Spleen (tissue), 11 donors: ENCODE data around the gene MAPK6. TPM values are rescaled to one million over a fixed set of nuclear protein-coding genes. Genes with fewer than 3 reads are reported as not detected.
"Not testable (repeated sequence)": the region's sequence is repeated elsewhere in the genome, so short reads cannot be mapped to it uniquely, and the experiment has no call there.

Experiments used
- DNase-seq: peaks from one replicate; pipeline ENCODE4 v3.0.0-alpha.2; 2020
- H3K27ac ChIP-seq, 8 donors: fragments of 200-600 bp; sonication (generic) in 7 of 8; 1 replicate in 4 of 8; 2 replicates in 4 of 8; pipeline versions ENCODE4 v1.5.0 to v1.8.0; 2016 to 2021; ENCODE audit warnings: inconsistent platforms in 4 of 8, mild to moderate bottlenecking in 4 of 8, moderate library complexity in 1 of 8
- H3K27me3 ChIP-seq, 7 donors: fragments of 200-600 bp; sonication (generic) in 6 of 7; replicated peaks in 1 of 7; 1 replicate in 4 of 7; 2 replicates in 3 of 7; pipeline versions ENCODE4 v1.5.0 to v1.8.0; 2016 to 2021; ENCODE audit warnings: inconsistent platforms in 3 of 7, mild to moderate bottlenecking in 1 of 7
- H3K36me3 ChIP-seq, 6 donors: fragments of 200-600 bp; sonication (generic) in 5 of 6; 1 replicate in 4 of 6; 2 replicates in 2 of 6; pipeline versions ENCODE4 v1.5.0 to v1.8.0; 2016 to 2021; ENCODE audit warnings: inconsistent platforms in 2 of 6
- H3K4me1 ChIP-seq, 6 donors: fragments of 200-600 bp; sonication (generic) in 5 of 6; 1 replicate in 3 of 6; 2 replicates in 3 of 6; pipeline versions ENCODE4 v1.5.0 to v1.8.0; 2016 to 2021; ENCODE audit warnings: inconsistent platforms in 3 of 6
- H3K4me3 ChIP-seq, 8 donors: fragments of 200-600 bp; sonication (generic) in 7 of 8; 1 replicate in 4 of 8; 2 replicates in 4 of 8; pipeline versions ENCODE4 v1.5.0 to v1.8.0; 2016 to 2021; ENCODE audit warnings: inconsistent platforms in 4 of 8, mild to moderate bottlenecking in 4 of 8, moderate library complexity in 2 of 8
- H3K9me3 ChIP-seq, 8 donors: fragments of 200-600 bp; sonication (generic) in 7 of 8; 1 replicate in 4 of 8; 2 replicates in 4 of 8; pipeline versions ENCODE4 v1.5.0 to v1.8.0; 2016 to 2021; ENCODE audit warnings: inconsistent platforms in 4 of 8
- CTCF ChIP-seq, 11 experiments: fragments of 200-600 bp in 7 of 11; fragments of 450-650 bp in 4 of 11; sonication (generic) in 4 of 11; IDR thresholded peaks in 8 of 11; conservative IDR thresholded peaks in 3 of 11; 1 replicate in 7 of 11; 2 replicates in 4 of 11; pipeline versions ENCODE4 v1.4.0 to v1.8.0; 2016 to 2021; ENCODE audit warnings: antibody characterized with exemption in 11 of 11, inconsistent platforms in 4 of 11, mild to moderate bottlenecking in 1 of 11
- POLR2A ChIP-seq, 3 donors: fragments of 450-650 bp; IDR thresholded peaks; one replicate each; pipeline ENCODE4 v1.5.1; 2017; ENCODE audit warnings: antibody characterized with exemption in 3 of 3, mild to moderate bottlenecking in 1 of 3
- POLR2AphosphoS5 ChIP-seq, 3 donors: sonication (generic); formaldehyde crosslinking; IDR thresholded peaks; one replicate each; pipeline ENCODE4 v1.5.1; 2017; ENCODE audit warnings: antibody characterized with exemption in 3 of 3
- WGBS, 5 donors: extraction: QIAGEN DNeasy Blood & Tissue Kit in 3 of 5; methylation state at CpG; one replicate each; pipeline versions ENCODE4 v1.1.5 to v1.1.7; 2013 to 2018; 5-methylcytosine and 5-hydroxymethylcytosine counted together
- intact Hi-C: fragments of 100-400 bp; cut with DNase I; formaldehyde crosslinking; loops from one replicate; pipeline ENCODE4 v1.15.0; 2023; ENCODE audit warnings: low total_unique reads
- polyA plus RNA-seq, 3 donors: library from polyadenylated mRNA; stranded (reverse); fragments of 200-250 nt; gene quantifications; one replicate each; pipeline ENCODE4 v1.2.1, GENCODE V29; 2013
- total RNA-seq, 7 donors: library from RNA; depleted of rRNA in 3 of 7; stranded (reverse); fragments of >200 nt in 3 of 7; fragmentation: NEBNext Ultra II Directional in 4 of 7; extraction: Animal tissue kit (Norgen Biotek cat#: 25700) in 4 of 7; gene quantifications; one replicate each; pipeline versions ENCODE4 v1.1.0 to v1.2.1, GENCODE V29; 2016 to 2021
- donor health status: healthy with polysubstance abuse.
- donor health status: DM: no; HTN: no; CAD: no; lungs with moderate emphysema.
- donor health status: DM: no; HTN: no; CAD: no.
- donor health status: Bipolar disorder and iron deficiency.
- donor health status: healthy.
- donor health status: DM: no; HTN: no; CAD: no.
- donor health status: DM: yes; HTN: yes; CAD: no.

The MAPK6 gene
- total and polyA plus RNA-seq, 10 donors: 3.9 to 28.3 (median 20.7) TPM

- H3K9me3 ChIP-seq, intact Hi-C loops, DNase-seq, H3K27me3 ChIP-seq: not testable (repeated sequence)
- Histone ChIP-seq H3K4me1 (peaks cover 3 to 41% (median 17%) of the 10 kb centered on the region in 6 donors), H3K27ac (peak overlapping the region; percentile 32 to 70 (median 64)), H3K4me3 (peak overlapping the region in 1 of 8 donors; percentile 40), H3K36me3 (peaks cover 0 to 46% (median 12%) of the 10 kb centered on the region in 6 donors)
- 19 to 43% (median 32%) methylated on average over 8 of the region's 8 CpGs for WGBS, 5 donors
- peak in 7 of 11 experiments; percentile 10 to 52 (median 21) for TF ChIP-seq CTCF (IDR thresholded peaks at IDR 0.05 in 8 of 11, conservative IDR thresholded peaks at IDR 0.05 in 3 of 11)
Measured at GRCh38 chr15:52045795-52046298, 26.8 kb downstream of the MAPK6 start.

- peaks cover 0 to 53% (median 18%) of the 10 kb centered on the region in 6 donors for H3K36me3 ChIP-seq
- H3K9me3 ChIP-seq, H3K27me3 ChIP-seq, H3K4me3 ChIP-seq, intact Hi-C loops, DNase-seq: not testable (repeated sequence)
- H3K4me1 ChIP-seq: peaks cover 3 to 34% (median 17%) of the 10 kb centered on the region in 6 donors
- H3K27ac ChIP-seq: peak overlapping the region in 6 of 8 donors; percentile 32 to 70 (median 62)
- WGBS, 5 donors: 94 to 98% (median 97%) methylated on average over 5 of the region's 5 CpGs
Measured at GRCh38 chr15:52046552-52046951, 27.5 kb downstream of the MAPK6 start.

GRCh38 chr15:52050416-52050815, 31.4 kb downstream of the MAPK6 start:
- DNase-seq: no peak
- intact Hi-C loops: no loop called here
- Histone ChIP-seq H3K36me3 (peaks cover 0 to 90% (median 35%) of the 10 kb centered on the region in 6 donors), H3K27ac (no peak overlapping the region), H3K9me3 (no peaks in the 10 kb centered on the region), H3K27me3 (no peaks in the 10 kb centered on the region), H3K4me3 (no peak overlapping the region), H3K4me1 (peaks cover 0 to 18% (median 10%) of the 10 kb centered on the region in 6 donors)
- no peak for TF ChIP-seq POLR2AphosphoS5 (IDR thresholded peaks at IDR 0.05)
- no peak for TF ChIP-seq POLR2A (IDR thresholded peaks at IDR 0.05)
- no peak for TF ChIP-seq CTCF (IDR thresholded peaks at IDR 0.05 in 8 of 11, conservative IDR thresholded peaks at IDR 0.05 in 3 of 11)
- 97 to 100% (median 97%) methylated on average over 1 of the region's 1 CpG for WGBS, 5 donors

- TF ChIP-seq CTCF (IDR thresholded peaks at IDR 0.05 in 8 of 11, conservative IDR thresholded peaks at IDR 0.05 in 3 of 11): no peak
- TF ChIP-seq POLR2AphosphoS5 (IDR thresholded peaks at IDR 0.05): no peak
- no peak for TF ChIP-seq POLR2A (IDR thresholded peaks at IDR 0.05)
- Histone ChIP-seq H3K27me3 (no peaks in the 10 kb centered on the region), H3K36me3 (peaks cover 0 to 96% (median 43%) of the 10 kb centered on the region in 6 donors), H3K27ac (no peak overlapping the region), H3K4me3 (no peak overlapping the region), H3K9me3 (no peaks in the 10 kb centered on the region), H3K4me1 (peaks cover 0 to 4% (median 0%) of the 10 kb centered on the region in 6 donors)
- no peak for DNase-seq
- WGBS, 5 donors: 83 to 92% (median 87%) methylated on average over 4 of the region's 4 CpGs
- intact Hi-C loops: no loop called here
Measured at GRCh38 chr15:52052066-52052935, 33.3 kb downstream of the MAPK6 start.
